Type B pancreatic cell (in vitro differentiated cells): ENCODE data around the gene PDCD11. TPM values are rescaled to one million over a fixed set of nuclear protein-coding genes. Genes with fewer than 3 reads are reported as not detected.

Experiments
- DNase-seq: peaks from one replicate; pipeline ENCODE4 v3.0.0; 2021; ENCODE audit warnings: mixed read lengths; ENCODE audit not compliant: unreplicated experiment; ENCODE audit errors: extremely low spot score
- H3K27ac Mint-ChIP-seq: 2 replicates; pipeline ENCODE4 v1.8.0; 2021; ENCODE audit warnings: mild to moderate bottlenecking, mixed read lengths
- H3K27me3 Mint-ChIP-seq: 2 replicates; pipeline ENCODE4 v1.8.0; 2021; ENCODE audit warnings: mixed read lengths
- H3K36me3 Mint-ChIP-seq: 2 replicates; pipeline ENCODE4 v1.8.0; 2021; ENCODE audit warnings: mixed read lengths
- H3K4me1 Mint-ChIP-seq: one replicate; pipeline ENCODE4 v1.8.0; 2021; ENCODE audit warnings: mixed read lengths; ENCODE audit not compliant: unreplicated experiment
- H3K4me3 Mint-ChIP-seq: 2 replicates; pipeline ENCODE4 v1.8.0; 2021; ENCODE audit warnings: mild to moderate bottlenecking, mixed read lengths
- H3K9me3 Mint-ChIP-seq: 2 replicates; pipeline ENCODE4 v1.8.0; 2021; ENCODE audit warnings: mixed read lengths
- CTCF ChIP-seq: fragments of 200-600 bp; sonication (generic); conservative IDR thresholded peaks from 2 replicates; pipeline ENCODE4 v1.5.0; 2021; ENCODE audit warnings: antibody characterized with exemption, mild to moderate bottlenecking
- total RNA-seq: library from RNA; stranded (reverse); gene quantifications from 2 replicates; pipeline ENCODE4 v1.2.1, GENCODE V29; 2021; ENCODE audit warnings: low replicate concordance

Gene PDCD11
- total RNA-seq, 1 donor from 2014 or later: 53.2 TPM

DNA sequence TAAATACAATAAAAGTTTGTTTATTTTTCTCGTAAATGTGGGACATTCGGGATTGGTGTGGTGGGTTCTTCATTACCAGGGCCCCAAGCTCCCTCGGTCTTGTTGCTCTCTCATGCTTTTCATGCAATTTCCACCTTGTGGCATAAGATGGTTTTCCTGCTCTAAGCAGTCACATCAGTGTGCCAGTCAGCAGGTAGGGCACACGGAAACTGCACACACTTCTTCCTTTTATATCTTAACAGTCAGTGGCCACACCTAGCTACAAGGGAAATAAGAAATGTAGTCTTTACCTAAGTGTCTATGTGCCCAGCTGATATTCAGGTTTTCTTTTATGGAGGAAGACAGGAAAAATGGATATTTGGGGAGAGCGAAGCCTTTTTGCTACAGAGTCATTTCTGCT is 22.2 kb upstream of the PDCD11 start:
- Mint-ChIP-seq H3K27ac (no peak overlapping the region), H3K36me3 (peaks cover 9% of the 10 kb centered on the region), H3K9me3 (no peaks in the 10 kb centered on the region), H3K4me3 (no peak overlapping the region), H3K27me3 (no peaks in the 10 kb centered on the region), H3K4me1 (peaks cover 3% of the 10 kb centered on the region)
- no peak for DNase-seq
- no peak for TF ChIP-seq CTCF

- Mint-ChIP-seq H3K36me3 (peaks cover 7% of the 10 kb centered on the region), H3K9me3 (no peaks in the 10 kb centered on the region), H3K4me3 (no peak overlapping the region), H3K27ac (no peak overlapping the region), H3K27me3 (no peaks in the 10 kb centered on the region), H3K4me1 (no peaks in the 10 kb centered on the region)
- no peak for TF ChIP-seq CTCF
- no peak for DNase-seq
These were observed 13.7 kb upstream of the PDCD11 start for GRCh38 chr10:103382769-103383168.

DNA sequence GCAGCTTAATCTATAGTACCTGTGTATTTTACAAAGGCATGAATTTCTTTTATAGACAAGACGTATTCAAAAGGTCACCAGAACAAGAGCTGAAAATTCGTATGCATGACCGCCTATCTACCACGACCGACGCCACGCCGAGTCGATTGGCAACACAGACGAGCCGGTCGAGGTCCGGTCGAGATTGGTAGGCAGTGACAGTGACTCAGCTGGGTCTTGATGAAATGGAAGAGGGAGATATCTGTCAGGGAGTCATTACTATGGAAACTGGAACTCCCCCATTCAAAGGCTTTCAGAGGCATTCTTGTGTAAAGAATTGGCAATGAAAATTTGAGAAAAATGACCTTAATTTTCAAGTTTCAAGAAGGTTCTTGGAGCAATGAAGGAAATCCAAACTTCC is 2.2 kb upstream of the PDCD11 start:
- H3K4me3 Mint-ChIP-seq: peak overlapping the region; percentile 83
- peaks cover 14% of the 10 kb centered on the region for H3K36me3 Mint-ChIP-seq
- H3K27me3 Mint-ChIP-seq: no peaks in the 10 kb centered on the region
- no peak for DNase-seq
- no peak for TF ChIP-seq CTCF
- no peak overlapping the region for H3K27ac Mint-ChIP-seq
- peaks cover 29% of the 10 kb centered on the region for H3K4me1 Mint-ChIP-seq
- peaks cover 3% of the 10 kb centered on the region for H3K9me3 Mint-ChIP-seq

- no peaks in the 10 kb centered on the region for H3K27me3 Mint-ChIP-seq
- H3K4me3 Mint-ChIP-seq: peak overlapping the region; percentile 95
- no peak for TF ChIP-seq CTCF
- H3K36me3 Mint-ChIP-seq: peaks cover 16% of the 10 kb centered on the region
- no peak for DNase-seq
- H3K9me3 Mint-ChIP-seq: peaks cover 3% of the 10 kb centered on the region
- H3K4me1 Mint-ChIP-seq: peaks cover 29% of the 10 kb centered on the region
- peak overlapping the region; percentile 88 for H3K27ac Mint-ChIP-seq
These were observed 716 bp upstream of the PDCD11 start for GRCh38 chr10:103395754-103396066.

GRCh38 chr10:103396789-103397087 is 312 bp downstream of the PDCD11 start:
- H3K36me3 Mint-ChIP-seq: peaks cover 14% of the 10 kb centered on the region
- peak overlapping the region; percentile 88 for H3K27ac Mint-ChIP-seq
- H3K4me3 Mint-ChIP-seq: peak overlapping the region; percentile 95
- H3K9me3 Mint-ChIP-seq: peaks cover 3% of the 10 kb centered on the region
- TF ChIP-seq CTCF: no peak
- H3K27me3 Mint-ChIP-seq: no peaks in the 10 kb centered on the region
- peaks cover 29% of the 10 kb centered on the region for H3K4me1 Mint-ChIP-seq
- no peak for DNase-seq

- Mint-ChIP-seq H3K27me3 (no peaks in the 10 kb centered on the region), H3K9me3 (peaks cover 3% of the 10 kb centered on the region), H3K4me1 (peaks cover 29% of the 10 kb centered on the region), H3K27ac (peak overlapping the region; percentile 88), H3K36me3 (peaks cover 14% of the 10 kb centered on the region), H3K4me3 (peak overlapping the region; percentile 95)
- no peak for DNase-seq
- TF ChIP-seq CTCF: no peak
These were observed 882 bp downstream of the PDCD11 start for GRCh38 chr10:103397191-103397825.
